ENCODE results near the gene CDKN2D. TPM values are rescaled to one million over a fixed set of nuclear protein-coding genes. Genes with fewer than 3 reads are reported as not detected.

CDKN2D gene
- total and polyA plus RNA-seq, 10 of the 15 experiments (the other 5 are each of a cell fraction or from before 2014, with no cell fraction given), result 0.53 to 17.2 (median 6.7) TPM

DNA sequence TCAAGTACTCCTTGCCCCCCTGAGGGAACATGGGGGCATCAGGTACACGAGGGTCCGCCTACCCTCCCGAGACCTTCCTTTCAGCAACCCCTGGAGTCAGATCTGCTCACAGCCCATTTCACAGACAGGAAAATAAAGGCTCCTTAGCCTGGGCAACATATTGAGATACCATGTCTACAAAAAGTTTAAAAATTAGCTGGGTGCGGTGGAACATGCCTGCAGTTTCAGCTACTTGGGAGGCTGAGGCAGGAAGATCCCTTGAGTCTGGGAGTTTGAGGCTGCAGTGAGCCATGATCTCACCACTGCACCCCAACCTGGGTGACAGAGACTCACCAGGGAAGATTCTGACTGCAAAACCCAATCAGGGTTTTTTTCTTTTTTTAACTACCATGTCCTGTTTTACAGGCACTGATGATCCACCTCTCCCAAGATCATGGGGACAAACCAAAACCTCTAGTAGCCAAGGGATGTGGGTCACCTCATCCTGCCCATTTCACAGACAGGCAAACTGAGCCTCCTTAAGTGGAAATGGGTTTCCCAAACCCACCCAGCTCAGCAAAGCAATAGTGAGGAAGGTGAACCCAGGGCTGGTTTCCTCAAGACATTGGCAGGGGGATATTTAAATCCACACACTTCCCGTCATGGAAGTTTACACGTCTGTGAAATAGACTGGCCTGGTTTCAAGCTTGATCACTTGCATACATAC lies 6.4 kb upstream of the CDKN2D start:
- H3K4me1 ChIP-seq (ENCODE audit: control insufficient read depth, insufficient read depth, low read length), result no peaks in the 10 kb centered on the region
- H3K9me3 ChIP-seq (replicated peaks; ENCODE audit: control insufficient read depth, insufficient read depth, low read length), result no peaks in the 10 kb centered on the region
- POLR2A ChIA-PET, result interaction anchor here (0.6 kb wide), 2 partner anchors 69 to 347 kb away, joined by 3 read pairs; no protein-coding TSS in a partner anchor
- SMC1A ChIA-PET (ENCODE audit: uncharacterized antibody, unreplicated experiment), result interaction anchor here (0.6 kb wide), 1 partner anchor 34 kb away, joined by 3 read pairs; no protein-coding TSS in a partner anchor
- CTCF ChIA-PET, result interaction anchor here (0.6 to 6.3 kb wide), 5 partner anchors 66 to 130 kb away, joined by 3 to 41 read pairs (median 3); partner anchors contain the start of gene QTRT1
- H3K9ac ChIP-seq (ENCODE audit: control insufficient read depth, insufficient read depth, low read length), result no peak overlapping the region
- WGBS (ENCODE audit: insufficient coverage, insufficient replicate concordance, low lambda C conversion rate, missing lambda C conversion rate), result 40% methylated on average over 6 of the region's 6 CpGs
- H4K20me1 ChIP-seq (ENCODE audit: control insufficient read depth, insufficient read depth), result no peaks in the 10 kb centered on the region
- no peak overlapping the region for H3K27ac ChIP-seq (ENCODE audit: control insufficient read depth, insufficient read depth)
- H3K27me3 ChIP-seq (replicated peaks in 1 of 2; ENCODE audit: control insufficient read depth in 2 of 2, insufficient read depth in 2 of 2, low read length in 1 of 2), result no peaks in the 10 kb centered on the region
- RAD21 ChIA-PET (ENCODE audit: unreplicated experiment), result interaction anchor here (0.5 to 2.2 kb wide), 2 partner anchors 124 to 147 kb away, joined by 3 to 5 read pairs; no protein-coding TSS in a partner anchor
- H3K79me2 ChIP-seq (ENCODE audit: control insufficient read depth, insufficient read depth, low read length), result no peaks in the 10 kb centered on the region
- ATAC-seq (no peak), FAIRE-seq (no peak), DNase-seq (ENCODE audit: low read depth, low spot score) (no peak)
- H3K4me2 ChIP-seq (ENCODE audit: control insufficient read depth, insufficient read depth), result no peak overlapping the region
- no peak overlapping the region for H2AFZ ChIP-seq (ENCODE audit: control insufficient read depth, low read depth, low read length)
- in situ Hi-C loops (cut with MboI) (no loop called here), intact Hi-C loops (cut with micrococcal nuclease; ENCODE audit: unreplicated experiment) (no loop called here)
- TF ChIP-seq BCL11A (IDR thresholded peaks at IDR 0.05; ENCODE audit: low read depth, low read length) (no peak), NRF1 (conservative IDR thresholded peaks at IDR 0.05; ENCODE audit: low read depth, low read length) (no peak), STAT3 (IDR thresholded peaks at IDR 0.05; ENCODE audit: low read depth, low read length) (no peak), ZNF274 (IDR thresholded peaks at IDR 0.05; ENCODE audit: insufficient read depth, insufficient read length) (no peak), ZZZ3 (IDR thresholded peaks at IDR 0.05; ENCODE audit: control insufficient read depth, insufficient read length, low read depth) (no peak)
- H3K4me3 ChIP-seq, result no peak overlapping the region
- no TSS peak for BruUV-seq (replicated peaks)
- H3K36me3 ChIP-seq (ENCODE audit: control insufficient read depth in 2 of 2, insufficient read depth in 2 of 2, low read length in 1 of 2), result no peaks in the 10 kb centered on the region

DNA sequence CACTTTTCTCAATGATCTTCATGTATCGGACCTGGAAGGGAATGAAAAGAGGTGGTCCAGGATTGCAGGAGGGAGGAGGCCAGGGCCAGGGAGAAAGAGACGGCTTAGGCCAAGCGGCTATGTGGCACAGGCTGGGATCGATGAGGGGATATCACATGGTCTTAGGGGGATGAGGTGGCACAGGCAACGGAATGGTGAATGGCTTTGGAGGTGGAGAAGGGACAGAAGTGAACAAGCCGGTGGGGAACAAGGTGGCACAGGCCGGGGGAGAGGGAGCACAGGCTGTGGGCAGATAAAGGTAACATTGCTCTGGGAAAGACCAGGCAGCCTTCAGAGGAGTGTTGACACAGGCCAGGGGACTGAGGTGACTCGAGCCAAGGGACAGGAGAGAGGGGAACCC lies 5.7 kb upstream of the CDKN2D start:
- Histone ChIP-seq H3K79me2 (ENCODE audit: control insufficient read depth, insufficient read depth, low read length) (no peaks in the 10 kb centered on the region), H3K9me3 (replicated peaks; ENCODE audit: control insufficient read depth, insufficient read depth, low read length) (no peaks in the 10 kb centered on the region), H3K4me2 (ENCODE audit: control insufficient read depth, insufficient read depth) (no peak overlapping the region), H3K27ac (ENCODE audit: control insufficient read depth, insufficient read depth) (no peak overlapping the region), H3K27me3 (replicated peaks in 1 of 2; ENCODE audit: control insufficient read depth in 2 of 2, insufficient read depth in 2 of 2, low read length in 1 of 2) (no peaks in the 10 kb centered on the region), H3K36me3 (ENCODE audit: control insufficient read depth in 2 of 2, insufficient read depth in 2 of 2, low read length in 1 of 2) (no peaks in the 10 kb centered on the region), H3K4me3 (no peak overlapping the region), H4K20me1 (ENCODE audit: control insufficient read depth, insufficient read depth) (no peaks in the 10 kb centered on the region), H3K9ac (ENCODE audit: control insufficient read depth, insufficient read depth, low read length) (no peak overlapping the region), H2AFZ (ENCODE audit: control insufficient read depth, low read depth, low read length) (no peak overlapping the region), H3K4me1 (ENCODE audit: control insufficient read depth, insufficient read depth, low read length) (no peaks in the 10 kb centered on the region)
- DNase-seq (ENCODE audit: low read depth, low spot score), result no peak
- WGBS (ENCODE audit: insufficient coverage, insufficient replicate concordance, low lambda C conversion rate, missing lambda C conversion rate), result 53% methylated on average over 8 of the region's 8 CpGs
- ChIA-PET POLR2A (no interaction called here), SMC1A (ENCODE audit: uncharacterized antibody, unreplicated experiment) (interaction anchor here (0.6 kb wide), 1 partner anchor 33 kb away, joined by 3 read pairs; no protein-coding TSS in a partner anchor), CTCF (interaction anchor here (2.6 to 6.3 kb wide), 3 partner anchors 33 to 126 kb away, joined by 12 to 41 read pairs (median 33); partner anchors contain the start of gene QTRT1), RAD21 (ENCODE audit: unreplicated experiment) (interaction anchor here (1.1 to 1.9 kb wide), 2 partner anchors 30 to 33 kb away, joined by 3 to 5 read pairs; no protein-coding TSS in a partner anchor)
- in situ Hi-C loops (cut with MboI), result no loop called here
- no TSS peak for BruUV-seq (replicated peaks)
- intact Hi-C loops (cut with micrococcal nuclease; ENCODE audit: unreplicated experiment), result no loop called here
- no peak for ATAC-seq
- no peak for FAIRE-seq
- TF ChIP-seq PAX5 (IDR thresholded peaks at IDR 0.05; ENCODE audit: borderline replicate concordance, low read depth, low read length) (no peak), SMARCA5 (IDR thresholded peaks at IDR 0.05) (no peak), YBX1 (IDR thresholded peaks at IDR 0.05) (no peak), SUZ12 (IDR thresholded peaks at IDR 0.05; ENCODE audit: unreplicated experiment) (no peak), SREBF1 (IDR thresholded peaks at IDR 0.05; ENCODE audit: low read length) (no peak), SIN3A (IDR thresholded peaks at IDR 0.05; ENCODE audit: low read depth, low read length) (no peak), MTA3 (IDR thresholded peaks at IDR 0.05; ENCODE audit: borderline replicate concordance, low read length) (no peak), ZSCAN29 (IDR thresholded peaks at IDR 0.05) (no peak), LARP7 (IDR thresholded peaks at IDR 0.05) (no peak)
- TF ChIP-seq, protein P1, sequence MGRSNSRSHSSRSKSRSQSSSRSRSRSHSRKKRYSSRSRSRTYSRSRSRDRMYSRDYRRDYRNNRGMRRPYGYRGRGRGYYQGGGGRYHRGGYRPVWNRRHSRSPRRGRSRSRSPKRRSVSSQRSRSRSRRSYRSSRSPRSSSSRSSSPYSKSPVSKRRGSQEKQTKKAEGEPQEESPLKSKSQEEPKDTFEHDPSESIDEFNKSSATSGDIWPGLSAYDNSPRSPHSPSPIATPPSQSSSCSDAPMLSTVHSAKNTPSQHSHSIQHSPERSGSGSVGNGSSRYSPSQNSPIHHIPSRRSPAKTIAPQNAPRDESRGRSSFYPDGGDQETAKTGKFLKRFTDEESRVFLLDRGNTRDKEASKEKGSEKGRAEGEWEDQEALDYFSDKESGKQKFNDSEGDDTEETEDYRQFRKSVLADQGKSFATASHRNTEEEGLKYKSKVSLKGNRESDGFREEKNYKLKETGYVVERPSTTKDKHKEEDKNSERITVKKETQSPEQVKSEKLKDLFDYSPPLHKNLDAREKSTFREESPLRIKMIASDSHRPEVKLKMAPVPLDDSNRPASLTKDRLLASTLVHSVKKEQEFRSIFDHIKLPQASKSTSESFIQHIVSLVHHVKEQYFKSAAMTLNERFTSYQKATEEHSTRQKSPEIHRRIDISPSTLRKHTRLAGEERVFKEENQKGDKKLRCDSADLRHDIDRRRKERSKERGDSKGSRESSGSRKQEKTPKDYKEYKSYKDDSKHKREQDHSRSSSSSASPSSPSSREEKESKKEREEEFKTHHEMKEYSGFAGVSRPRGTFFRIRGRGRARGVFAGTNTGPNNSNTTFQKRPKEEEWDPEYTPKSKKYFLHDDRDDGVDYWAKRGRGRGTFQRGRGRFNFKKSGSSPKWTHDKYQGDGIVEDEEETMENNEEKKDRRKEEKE (IDR thresholded peaks at IDR 0.05), result no peak
- TF ChIP-seq, protein P2, sequence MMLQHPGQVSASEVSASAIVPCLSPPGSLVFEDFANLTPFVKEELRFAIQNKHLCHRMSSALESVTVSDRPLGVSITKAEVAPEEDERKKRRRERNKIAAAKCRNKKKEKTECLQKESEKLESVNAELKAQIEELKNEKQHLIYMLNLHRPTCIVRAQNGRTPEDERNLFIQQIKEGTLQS (IDR thresholded peaks at IDR 0.05; ENCODE audit: borderline replicate concordance, extremely low read depth, low read depth, low read length), result no peak

Data from GM12878 (cell line).